Osteocyte (in vitro differentiated cells): ENCODE measurements around the gene GATA3. TPM values are rescaled to one million over a fixed set of nuclear protein-coding genes. Genes with fewer than 3 reads are reported as not detected.

Experiments used
- DNase-seq: peaks from one replicate; pipeline ENCODE4 v3.0.0; 2021; ENCODE audit warnings: mixed read lengths; ENCODE audit not compliant: unreplicated experiment; ENCODE audit errors: extremely low spot score
- H3K27ac Mint-ChIP-seq: one replicate; pipeline ENCODE4 v1.8.0; 2021; ENCODE audit warnings: mild to moderate bottlenecking, mixed read lengths; ENCODE audit not compliant: unreplicated experiment
- H3K27me3 Mint-ChIP-seq: one replicate; pipeline ENCODE4 v1.8.0; 2021; ENCODE audit warnings: mixed read lengths; ENCODE audit not compliant: unreplicated experiment
- H3K36me3 Mint-ChIP-seq: one replicate; pipeline ENCODE4 v1.8.0; 2021; ENCODE audit warnings: mixed read lengths; ENCODE audit not compliant: unreplicated experiment
- H3K4me1 Mint-ChIP-seq: one replicate; pipeline ENCODE4 v1.8.0; 2021; ENCODE audit warnings: mixed read lengths; ENCODE audit not compliant: unreplicated experiment
- H3K4me3 Mint-ChIP-seq: one replicate; pipeline ENCODE4 v1.8.0; 2021; ENCODE audit warnings: mild to moderate bottlenecking, moderate library complexity, mixed read lengths; ENCODE audit not compliant: unreplicated experiment
- H3K9me3 Mint-ChIP-seq: one replicate; pipeline ENCODE4 v1.8.0; 2021; ENCODE audit warnings: mixed read lengths; ENCODE audit not compliant: unreplicated experiment
- total RNA-seq: library from RNA; stranded (reverse); gene quantifications from 2 replicates; pipeline ENCODE4 v1.2.1, GENCODE V29; 2021
- TF ChIP-seq, protein P1 (sequence below): fragments of 200-600 bp; sonication (generic); IDR thresholded peaks from 2 replicates; pipeline ENCODE4 v1.5.0; 2021; ENCODE audit warnings: antibody characterized with exemption, mild to moderate bottlenecking, moderate library complexity

The GATA3 gene
- total RNA-seq, 1 donor from 2014 or later, result not detected

DNA sequence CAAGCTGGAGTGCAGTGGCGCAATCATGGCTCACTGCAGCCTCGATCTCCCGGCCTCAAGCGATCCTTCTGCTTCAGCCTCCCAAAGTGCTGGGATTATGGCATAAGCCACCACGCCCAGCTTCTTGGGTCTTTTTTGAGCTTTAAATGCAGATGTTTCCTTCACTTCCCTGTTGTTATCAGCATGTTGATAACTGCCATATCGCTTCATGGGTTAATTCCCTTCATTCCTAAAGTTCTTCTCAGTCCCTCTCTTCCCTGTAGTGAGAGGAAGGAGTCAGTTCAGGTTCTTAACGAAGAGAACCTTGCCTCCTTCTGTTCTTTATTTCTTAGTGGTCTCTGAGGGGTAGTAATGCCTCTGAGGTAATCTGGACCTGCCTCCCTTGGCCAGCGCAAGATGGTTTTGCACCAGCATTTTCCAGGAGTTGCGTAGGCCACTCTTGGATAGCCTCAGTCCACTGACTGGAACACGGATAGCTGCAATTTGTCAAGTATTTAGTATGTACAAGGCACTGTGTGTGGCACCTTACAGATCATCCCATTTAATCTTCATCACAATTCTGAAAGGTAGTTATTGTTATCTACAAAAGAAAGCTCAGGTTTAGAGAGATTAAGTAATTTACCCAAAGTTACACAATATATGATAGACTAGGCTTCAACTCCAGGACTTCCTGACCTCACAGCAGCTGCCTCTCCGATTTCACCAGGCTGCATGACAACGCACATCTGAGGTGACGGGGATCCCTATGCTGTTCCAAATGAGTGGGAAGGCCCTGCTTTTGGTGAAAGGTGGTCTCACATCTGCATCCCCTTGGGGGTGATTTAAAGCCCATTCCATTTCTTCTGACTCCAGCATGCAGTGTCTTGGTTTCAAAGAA is 60.5 kb downstream of the GATA3 start:
- TF ChIP-seq, protein P1, sequence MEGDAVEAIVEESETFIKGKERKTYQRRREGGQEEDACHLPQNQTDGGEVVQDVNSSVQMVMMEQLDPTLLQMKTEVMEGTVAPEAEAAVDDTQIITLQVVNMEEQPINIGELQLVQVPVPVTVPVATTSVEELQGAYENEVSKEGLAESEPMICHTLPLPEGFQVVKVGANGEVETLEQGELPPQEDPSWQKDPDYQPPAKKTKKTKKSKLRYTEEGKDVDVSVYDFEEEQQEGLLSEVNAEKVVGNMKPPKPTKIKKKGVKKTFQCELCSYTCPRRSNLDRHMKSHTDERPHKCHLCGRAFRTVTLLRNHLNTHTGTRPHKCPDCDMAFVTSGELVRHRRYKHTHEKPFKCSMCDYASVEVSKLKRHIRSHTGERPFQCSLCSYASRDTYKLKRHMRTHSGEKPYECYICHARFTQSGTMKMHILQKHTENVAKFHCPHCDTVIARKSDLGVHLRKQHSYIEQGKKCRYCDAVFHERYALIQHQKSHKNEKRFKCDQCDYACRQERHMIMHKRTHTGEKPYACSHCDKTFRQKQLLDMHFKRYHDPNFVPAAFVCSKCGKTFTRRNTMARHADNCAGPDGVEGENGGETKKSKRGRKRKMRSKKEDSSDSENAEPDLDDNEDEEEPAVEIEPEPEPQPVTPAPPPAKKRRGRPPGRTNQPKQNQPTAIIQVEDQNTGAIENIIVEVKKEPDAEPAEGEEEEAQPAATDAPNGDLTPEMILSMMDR, result no peak
- Mint-ChIP-seq H3K27me3 (no peaks in the 10 kb centered on the region), H3K4me1 (no peaks in the 10 kb centered on the region), H3K9me3 (no peaks in the 10 kb centered on the region), H3K4me3 (no peak overlapping the region), H3K27ac (no peak overlapping the region), H3K36me3 (no peaks in the 10 kb centered on the region)
- DNase-seq, result no peak

DNA sequence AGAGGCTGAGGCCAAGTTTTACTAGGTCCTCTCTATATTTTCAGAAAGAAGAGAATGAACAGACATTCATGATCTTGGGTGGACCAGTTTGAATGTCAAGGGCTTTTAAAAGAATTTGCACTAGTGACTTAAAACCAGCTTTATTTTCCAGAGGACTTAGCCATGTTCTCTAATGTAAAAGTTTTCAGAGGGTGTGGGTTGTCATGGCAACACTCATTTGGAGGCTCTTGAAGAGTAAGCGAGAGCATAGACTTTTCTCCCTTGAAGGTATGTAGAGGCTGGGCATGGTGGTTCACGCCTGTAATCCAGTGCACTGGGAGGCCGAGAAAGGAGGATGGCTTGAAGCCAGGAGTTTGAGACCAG is 61.1 kb downstream of the GATA3 start:
- H3K36me3 Mint-ChIP-seq, result no peaks in the 10 kb centered on the region
- DNase-seq, result no peak
- no peaks in the 10 kb centered on the region for H3K27me3 Mint-ChIP-seq
- TF ChIP-seq, protein P1, result no peak
- H3K27ac Mint-ChIP-seq, result no peak overlapping the region
- no peaks in the 10 kb centered on the region for H3K4me1 Mint-ChIP-seq
- no peak overlapping the region for H3K4me3 Mint-ChIP-seq
- no peaks in the 10 kb centered on the region for H3K9me3 Mint-ChIP-seq

DNA sequence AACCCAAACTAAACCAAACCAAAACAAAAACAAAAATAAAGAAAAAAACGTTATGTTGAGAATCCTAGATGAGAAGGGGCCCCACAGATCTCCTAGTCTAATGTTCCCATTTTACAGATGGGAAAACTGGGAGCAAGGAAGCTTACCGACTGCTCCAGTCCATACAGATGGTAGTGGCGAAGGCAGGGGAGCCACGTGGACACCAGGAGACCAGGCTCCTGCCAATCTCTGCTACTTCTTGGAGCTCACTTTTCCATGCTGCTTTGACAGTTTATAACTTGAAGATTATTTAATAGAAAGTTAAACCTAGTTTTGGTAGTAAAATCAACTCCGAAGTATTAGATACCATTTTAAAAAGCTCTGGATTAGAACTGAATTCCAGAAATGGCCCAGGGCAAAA is 62.0 kb downstream of the GATA3 start:
- H3K27ac Mint-ChIP-seq, result no peak overlapping the region
- no peaks in the 10 kb centered on the region for H3K27me3 Mint-ChIP-seq
- H3K9me3 Mint-ChIP-seq, result no peaks in the 10 kb centered on the region
- TF ChIP-seq, protein P1, result no peak
- no peak for DNase-seq
- no peaks in the 10 kb centered on the region for H3K4me1 Mint-ChIP-seq
- H3K36me3 Mint-ChIP-seq, result no peaks in the 10 kb centered on the region
- H3K4me3 Mint-ChIP-seq, result no peak overlapping the region

DNA sequence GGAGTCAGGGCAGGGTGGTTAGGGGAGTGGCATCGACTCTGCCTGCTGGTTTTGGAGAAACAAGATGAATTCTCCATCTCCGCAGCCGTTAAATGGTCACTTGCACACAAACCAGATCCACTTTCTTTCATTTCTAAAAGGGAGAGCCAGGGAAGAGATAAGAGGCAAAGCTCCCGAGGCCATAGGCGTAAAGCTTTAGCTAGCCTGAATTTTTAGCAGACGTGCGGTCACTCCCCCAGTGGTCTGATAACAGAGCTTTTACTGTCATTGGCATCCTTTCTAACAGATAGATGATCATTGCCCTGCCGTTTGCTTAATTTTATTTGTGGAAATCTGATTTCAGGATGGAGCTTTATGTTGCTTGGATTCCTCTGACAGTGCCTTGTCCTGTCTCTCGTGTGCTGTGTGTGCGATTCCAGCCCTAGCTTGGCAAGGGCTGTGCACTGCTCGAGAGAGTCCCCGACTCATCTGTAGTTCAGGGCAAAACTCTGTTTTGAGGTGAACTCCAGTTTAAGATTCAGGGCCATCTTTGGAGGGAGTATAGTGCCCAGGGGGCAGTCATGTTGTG is 62.5 kb downstream of the GATA3 start:
- no peak overlapping the region for H3K4me3 Mint-ChIP-seq
- TF ChIP-seq, protein P1, result no peak
- no peaks in the 10 kb centered on the region for H3K9me3 Mint-ChIP-seq
- no peak overlapping the region for H3K27ac Mint-ChIP-seq
- no peak for DNase-seq
- H3K36me3 Mint-ChIP-seq, result no peaks in the 10 kb centered on the region
- H3K4me1 Mint-ChIP-seq, result no peaks in the 10 kb centered on the region
- H3K27me3 Mint-ChIP-seq, result no peaks in the 10 kb centered on the region

DNA sequence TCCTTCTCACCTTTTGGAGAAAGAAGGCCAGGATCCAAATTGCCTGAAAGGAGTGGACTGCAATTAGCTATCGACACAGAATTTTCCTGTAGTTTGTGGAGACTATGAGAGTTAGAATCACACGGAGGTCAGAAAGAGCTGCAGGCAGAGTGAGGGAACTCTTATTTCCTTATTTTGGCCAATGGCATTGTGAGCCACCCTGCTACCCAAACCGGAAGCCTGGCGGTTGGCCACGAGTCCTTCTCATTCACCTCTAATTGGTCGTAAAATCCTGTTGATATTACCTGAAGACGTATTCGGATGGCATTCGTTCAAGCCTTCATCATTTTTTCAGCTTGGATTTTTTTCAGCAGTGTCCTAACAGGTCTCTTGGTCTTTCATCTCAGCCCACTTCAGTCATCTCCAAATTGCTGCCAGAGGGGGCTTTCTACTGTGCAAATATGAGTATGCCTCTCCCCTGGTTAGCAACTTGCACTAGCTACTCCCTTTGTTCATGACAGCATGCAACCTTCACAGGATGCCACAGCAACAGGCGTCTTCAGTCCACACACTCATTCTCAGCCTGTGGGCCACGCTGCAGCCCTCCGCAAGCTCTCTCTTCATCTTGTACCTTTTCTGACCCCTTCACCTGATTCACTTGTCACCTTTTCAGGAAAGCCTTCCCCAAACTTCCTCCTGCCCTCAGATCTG is 66.9 kb downstream of the GATA3 start:
- Mint-ChIP-seq H3K27ac (no peak overlapping the region), H3K27me3 (no peaks in the 10 kb centered on the region), H3K4me1 (no peaks in the 10 kb centered on the region), H3K4me3 (no peak overlapping the region), H3K36me3 (no peaks in the 10 kb centered on the region), H3K9me3 (peaks cover 5% of the 10 kb centered on the region)
- DNase-seq, result no peak
- TF ChIP-seq, protein P1, result no peak
